Spleen (tissue), 11 donors: ENCODE results near the gene NCOA6. TPM values are rescaled to one million over a fixed set of nuclear protein-coding genes. Genes with fewer than 3 reads are reported as not detected.

Source experiments
- DNase-seq: peaks from one replicate; pipeline ENCODE4 v3.0.0-alpha.2; 2020
- H3K27ac ChIP-seq, 8 donors: fragments of 200-600 bp; sonication (generic) in 7 of 8; 1 replicate in 4 of 8; 2 replicates in 4 of 8; pipeline versions ENCODE4 v1.5.0 to v1.8.0; 2016 to 2021; ENCODE audit warnings: inconsistent platforms in 4 of 8, mild to moderate bottlenecking in 4 of 8, moderate library complexity in 1 of 8
- H3K27me3 ChIP-seq, 7 donors: fragments of 200-600 bp; sonication (generic) in 6 of 7; replicated peaks in 1 of 7; 1 replicate in 4 of 7; 2 replicates in 3 of 7; pipeline versions ENCODE4 v1.5.0 to v1.8.0; 2016 to 2021; ENCODE audit warnings: inconsistent platforms in 3 of 7, mild to moderate bottlenecking in 1 of 7
- H3K36me3 ChIP-seq, 6 donors: fragments of 200-600 bp; sonication (generic) in 5 of 6; 1 replicate in 4 of 6; 2 replicates in 2 of 6; pipeline versions ENCODE4 v1.5.0 to v1.8.0; 2016 to 2021; ENCODE audit warnings: inconsistent platforms in 2 of 6
- H3K4me1 ChIP-seq, 6 donors: fragments of 200-600 bp; sonication (generic) in 5 of 6; 1 replicate in 3 of 6; 2 replicates in 3 of 6; pipeline versions ENCODE4 v1.5.0 to v1.8.0; 2016 to 2021; ENCODE audit warnings: inconsistent platforms in 3 of 6
- H3K4me3 ChIP-seq, 8 donors: fragments of 200-600 bp; sonication (generic) in 7 of 8; 1 replicate in 4 of 8; 2 replicates in 4 of 8; pipeline versions ENCODE4 v1.5.0 to v1.8.0; 2016 to 2021; ENCODE audit warnings: inconsistent platforms in 4 of 8, mild to moderate bottlenecking in 4 of 8, moderate library complexity in 2 of 8
- H3K9me3 ChIP-seq, 8 donors: fragments of 200-600 bp; sonication (generic) in 7 of 8; 1 replicate in 4 of 8; 2 replicates in 4 of 8; pipeline versions ENCODE4 v1.5.0 to v1.8.0; 2016 to 2021; ENCODE audit warnings: inconsistent platforms in 4 of 8
- CTCF ChIP-seq, 11 experiments: fragments of 200-600 bp in 7 of 11; fragments of 450-650 bp in 4 of 11; sonication (generic) in 4 of 11; IDR thresholded peaks in 8 of 11; conservative IDR thresholded peaks in 3 of 11; 1 replicate in 7 of 11; 2 replicates in 4 of 11; pipeline versions ENCODE4 v1.4.0 to v1.8.0; 2016 to 2021; ENCODE audit warnings: antibody characterized with exemption in 11 of 11, inconsistent platforms in 4 of 11, mild to moderate bottlenecking in 1 of 11
- POLR2A ChIP-seq, 3 donors: fragments of 450-650 bp; IDR thresholded peaks; one replicate each; pipeline ENCODE4 v1.5.1; 2017; ENCODE audit warnings: antibody characterized with exemption in 3 of 3, mild to moderate bottlenecking in 1 of 3
- POLR2AphosphoS5 ChIP-seq, 3 donors: sonication (generic); formaldehyde crosslinking; IDR thresholded peaks; one replicate each; pipeline ENCODE4 v1.5.1; 2017; ENCODE audit warnings: antibody characterized with exemption in 3 of 3
- WGBS, 5 donors: extraction: QIAGEN DNeasy Blood & Tissue Kit in 3 of 5; methylation state at CpG; one replicate each; pipeline versions ENCODE4 v1.1.5 to v1.1.7; 2013 to 2018; 5-methylcytosine and 5-hydroxymethylcytosine counted together
- intact Hi-C: fragments of 100-400 bp; cut with DNase I; formaldehyde crosslinking; loops from one replicate; pipeline ENCODE4 v1.15.0; 2023; ENCODE audit warnings: low total_unique reads
- polyA plus RNA-seq, 3 donors: library from polyadenylated mRNA; stranded (reverse); fragments of 200-250 nt; gene quantifications; one replicate each; pipeline ENCODE4 v1.2.1, GENCODE V29; 2013
- total RNA-seq, 7 donors: library from RNA; depleted of rRNA in 3 of 7; stranded (reverse); fragments of >200 nt in 3 of 7; fragmentation: NEBNext Ultra II Directional in 4 of 7; extraction: Animal tissue kit (Norgen Biotek cat#: 25700) in 4 of 7; gene quantifications; one replicate each; pipeline versions ENCODE4 v1.1.0 to v1.2.1, GENCODE V29; 2016 to 2021
- donor health status: healthy with polysubstance abuse.
- donor health status: DM: no; HTN: no; CAD: no; lungs with moderate emphysema.
- donor health status: DM: no; HTN: no; CAD: no.
- donor health status: Bipolar disorder and iron deficiency.
- donor health status: healthy.
- donor health status: DM: no; HTN: no; CAD: no.
- donor health status: DM: yes; HTN: yes; CAD: no.

Gene NCOA6
- total and polyA plus RNA-seq, 10 donors: 13.6 to 32.8 (median 26.4) TPM

DNA sequence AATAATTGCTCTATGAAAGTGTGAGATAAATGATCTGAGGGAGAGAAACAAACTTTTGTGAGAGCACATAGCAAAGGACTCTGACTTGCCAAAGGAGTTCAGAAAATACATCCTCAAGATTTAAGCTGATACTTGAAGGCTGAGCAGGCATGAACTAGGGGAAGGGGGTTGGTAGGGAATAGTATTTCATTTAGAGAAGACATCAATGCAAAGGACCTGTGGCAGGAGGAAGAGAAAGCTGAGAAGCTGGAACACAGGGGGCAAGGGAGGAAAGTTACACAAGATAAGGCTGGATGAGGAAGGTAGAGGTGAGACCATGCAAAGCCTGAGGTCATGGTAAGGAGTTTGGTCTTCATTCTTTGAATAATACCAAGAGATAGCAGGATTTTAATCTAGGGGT lies 50.6 kb downstream of the NCOA6 start:
- Histone ChIP-seq H3K4me1 (peaks cover 0 to 5% (median 0%) of the 10 kb centered on the region in 6 donors), H3K27ac (no peak overlapping the region), H3K4me3 (no peak overlapping the region), H3K36me3 (peaks cover 0 to 99% (median 41%) of the 10 kb centered on the region in 6 donors), H3K27me3 (no peaks in the 10 kb centered on the region), H3K9me3 (no peaks in the 10 kb centered on the region)
- intact Hi-C loops: no loop called here
- DNase-seq: no peak
- no peak for TF ChIP-seq POLR2AphosphoS5 (IDR thresholded peaks at IDR 0.05)
- no peak for TF ChIP-seq POLR2A (IDR thresholded peaks at IDR 0.05)
- no peak for TF ChIP-seq CTCF (IDR thresholded peaks at IDR 0.05 in 8 of 11, conservative IDR thresholded peaks at IDR 0.05 in 3 of 11)

GRCh38 chr20:34774449-34774848 lies 51.0 kb downstream of the NCOA6 start:
- TF ChIP-seq CTCF (IDR thresholded peaks at IDR 0.05 in 8 of 11, conservative IDR thresholded peaks at IDR 0.05 in 3 of 11) (no peak), POLR2A (IDR thresholded peaks at IDR 0.05) (no peak), POLR2AphosphoS5 (IDR thresholded peaks at IDR 0.05) (no peak)
- Histone ChIP-seq H3K4me1 (peaks cover 0 to 10% (median 0%) of the 10 kb centered on the region in 6 donors), H3K4me3 (no peak overlapping the region), H3K27ac (no peak overlapping the region), H3K9me3 (no peaks in the 10 kb centered on the region), H3K27me3 (no peaks in the 10 kb centered on the region), H3K36me3 (peaks cover 0 to 97% (median 41%) of the 10 kb centered on the region in 6 donors)
- DNase-seq: no peak
- intact Hi-C loops: no loop called here
- WGBS, 5 donors: 92 to 97% (median 95%) methylated on average over 3 of the region's 3 CpGs

- no peaks in the 10 kb centered on the region for H3K9me3 ChIP-seq
- no peak overlapping the region for H3K27ac ChIP-seq
- no peaks in the 10 kb centered on the region for H3K27me3 ChIP-seq
- H3K4me3 ChIP-seq: no peak overlapping the region
- WGBS, 5 donors: 81 to 97% (median 86%) methylated on average over 1 of the region's 1 CpG
- no peak for DNase-seq
- intact Hi-C loops: no loop called here
- no peak for TF ChIP-seq POLR2A (IDR thresholded peaks at IDR 0.05)
- no peak for TF ChIP-seq POLR2AphosphoS5 (IDR thresholded peaks at IDR 0.05)
- no peak for TF ChIP-seq CTCF (IDR thresholded peaks at IDR 0.05 in 8 of 11, conservative IDR thresholded peaks at IDR 0.05 in 3 of 11)
- H3K36me3 ChIP-seq: peaks cover 0 to 97% (median 38%) of the 10 kb centered on the region in 6 donors
- peaks cover 0 to 11% (median 0%) of the 10 kb centered on the region in 6 donors for H3K4me1 ChIP-seq
These were observed 51.7 kb downstream of the NCOA6 start for GRCh38 chr20:34773726-34774125.

DNA sequence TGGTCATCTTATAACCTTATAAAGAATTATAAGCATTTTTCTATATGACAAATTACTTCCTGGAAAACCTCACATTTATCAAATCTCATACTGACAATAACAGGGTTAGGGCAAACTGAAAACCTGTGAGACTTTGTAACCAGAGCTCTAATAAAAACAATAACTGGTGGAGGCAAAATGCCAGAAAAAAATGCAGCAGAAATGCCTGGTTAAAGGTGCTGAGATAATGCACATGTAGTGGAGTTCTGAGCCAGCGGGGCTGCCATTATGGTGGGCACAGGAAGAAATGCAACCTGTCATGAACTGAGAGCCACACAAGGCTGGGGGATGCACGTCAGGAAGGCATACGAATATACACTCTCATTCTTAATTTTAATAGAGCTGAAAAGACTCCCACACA lies 53.0 kb downstream of the NCOA6 start:
- Histone ChIP-seq H3K4me1 (peaks cover 0 to 21% (median 0%) of the 10 kb centered on the region in 6 donors), H3K27ac (no peak overlapping the region), H3K36me3 (peaks cover 0 to 97% (median 47%) of the 10 kb centered on the region in 6 donors), H3K4me3 (no peak overlapping the region), H3K27me3 (no peaks in the 10 kb centered on the region), H3K9me3 (no peaks in the 10 kb centered on the region)
- 80 to 92% (median 87%) methylated on average over 3 of the region's 3 CpGs for WGBS, 5 donors
- TF ChIP-seq POLR2AphosphoS5 (IDR thresholded peaks at IDR 0.05): no peak
- no peak for TF ChIP-seq POLR2A (IDR thresholded peaks at IDR 0.05)
- TF ChIP-seq CTCF (IDR thresholded peaks at IDR 0.05 in 8 of 11, conservative IDR thresholded peaks at IDR 0.05 in 3 of 11): no peak
- intact Hi-C loops: no loop called here
- DNase-seq: no peak
